ENCODE results near the gene ZNF862. TPM values are rescaled to one million over a fixed set of nuclear protein-coding genes. Genes with fewer than 3 reads are reported as not detected.
"Not testable (repeated sequence)": the region's sequence is repeated elsewhere in the genome, so short reads cannot be mapped to it uniquely, and the experiment has no call there.

Gene ZNF862
- total RNA-seq, 2 donors from 2014 or later, result 8.7 to 9.7 TPM

GRCh38 chr7:149822353-149822943 is 15.7 kb upstream of the ZNF862 start:
- peak; percentile 14 for DNase-seq
- no peak for ATAC-seq
- intact Hi-C loops (cut with DNase I), result no loop called here

DNA sequence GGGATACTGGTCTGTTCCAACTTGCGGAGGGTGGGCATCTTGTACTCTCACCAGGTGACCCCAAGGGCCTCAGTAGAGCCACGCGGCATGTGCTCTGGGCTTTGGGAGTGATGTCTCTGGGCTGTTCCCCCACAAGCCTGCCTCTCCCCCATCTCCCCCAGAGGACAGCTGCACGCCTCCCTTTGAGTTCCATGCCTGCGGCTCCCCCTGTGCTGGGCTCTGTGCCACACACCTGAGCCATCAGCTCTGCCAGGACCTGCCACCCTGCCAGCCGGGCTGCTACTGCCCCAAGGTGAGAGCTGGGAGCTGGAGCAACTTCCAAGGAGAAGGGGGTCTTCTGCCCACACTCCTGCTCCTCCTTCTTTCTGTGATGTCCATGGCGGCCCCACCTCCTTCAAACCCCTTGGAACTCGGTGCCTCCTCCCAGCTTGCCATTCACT is 15.0 kb upstream of the ZNF862 start:
- intact Hi-C loops (cut with DNase I), result no loop called here
- DNase-seq (peak; percentile 14), ATAC-seq (no peak)

DNA sequence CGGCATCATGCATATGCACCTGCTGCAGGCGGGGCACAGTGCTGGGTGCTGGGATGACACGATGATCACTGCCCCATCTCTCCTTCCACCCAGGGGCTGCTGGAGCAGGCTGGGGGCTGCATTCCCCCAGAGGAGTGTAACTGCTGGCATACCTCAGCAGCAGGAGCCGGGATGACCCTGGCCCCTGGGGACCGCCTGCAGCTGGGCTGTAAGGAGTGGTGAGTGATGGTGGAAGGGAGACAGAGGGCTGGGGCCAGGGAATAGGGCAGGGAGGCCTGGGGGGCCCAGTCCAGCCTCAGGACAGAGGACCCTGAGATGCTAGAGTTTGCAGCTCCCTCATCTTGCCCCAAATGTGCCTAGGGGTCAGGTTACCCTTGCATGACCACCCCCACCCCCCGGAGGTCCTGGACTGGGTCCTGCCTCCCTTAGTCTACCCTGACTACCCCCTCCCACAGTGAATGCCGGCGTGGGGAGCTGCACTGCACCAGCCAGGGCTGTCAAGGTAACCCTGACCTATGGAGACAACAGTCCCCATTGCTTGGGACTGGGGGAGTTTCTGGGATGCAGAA is 14.5 kb upstream of the ZNF862 start:
- intact Hi-C loops (cut with DNase I), result no loop called here
- DNase-seq, result peak; percentile 17
- ATAC-seq, result no peak

DNA sequence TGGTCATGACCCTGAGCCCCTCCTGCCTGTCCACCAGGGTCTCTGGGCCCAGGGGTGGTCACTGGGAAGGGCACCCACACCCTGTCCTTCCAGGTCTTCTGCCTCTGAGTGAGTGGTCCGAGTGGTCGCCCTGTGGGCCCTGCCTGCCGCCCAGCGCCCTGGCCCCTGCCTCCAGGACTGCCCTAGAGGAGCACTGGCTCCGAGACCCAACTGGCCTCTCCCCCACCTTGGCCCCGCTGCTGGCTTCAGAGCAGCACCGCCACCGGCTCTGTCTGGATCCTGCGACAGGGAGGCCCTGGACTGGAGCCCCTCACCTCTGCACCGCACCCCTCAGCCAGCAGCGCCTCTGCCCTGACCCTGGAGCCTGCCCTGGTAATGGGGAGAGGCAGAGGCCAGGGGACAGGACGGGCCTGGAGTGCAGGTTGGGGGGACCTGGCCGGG is 13.9 kb upstream of the ZNF862 start:
- DNase-seq, result peak; percentile 16
- intact Hi-C loops (cut with DNase I), result no loop called here
- no peak for ATAC-seq

GRCh38 chr7:149824748-149825566 is 13.2 kb upstream of the ZNF862 start:
- ATAC-seq (no peak), DNase-seq (peak; percentile 21)
- intact Hi-C loops (cut with DNase I), result no loop called here

GRCh38 chr7:149825567-149826343 is 12.4 kb upstream of the ZNF862 start:
- ATAC-seq, result no peak
- DNase-seq, result no peak
- intact Hi-C loops (cut with DNase I), result no loop called here

- intact Hi-C loops (cut with DNase I), result no loop called here
- no peak for ATAC-seq
- DNase-seq, result no peak
Observed at GRCh38 chr7:149826344-149827088, 11.7 kb upstream of the ZNF862 start.

- intact Hi-C loops (cut with DNase I), result no loop called here
- ATAC-seq (no peak), DNase-seq (no peak)
Observed at GRCh38 chr7:149827089-149827981, 10.8 kb upstream of the ZNF862 start.

DNA sequence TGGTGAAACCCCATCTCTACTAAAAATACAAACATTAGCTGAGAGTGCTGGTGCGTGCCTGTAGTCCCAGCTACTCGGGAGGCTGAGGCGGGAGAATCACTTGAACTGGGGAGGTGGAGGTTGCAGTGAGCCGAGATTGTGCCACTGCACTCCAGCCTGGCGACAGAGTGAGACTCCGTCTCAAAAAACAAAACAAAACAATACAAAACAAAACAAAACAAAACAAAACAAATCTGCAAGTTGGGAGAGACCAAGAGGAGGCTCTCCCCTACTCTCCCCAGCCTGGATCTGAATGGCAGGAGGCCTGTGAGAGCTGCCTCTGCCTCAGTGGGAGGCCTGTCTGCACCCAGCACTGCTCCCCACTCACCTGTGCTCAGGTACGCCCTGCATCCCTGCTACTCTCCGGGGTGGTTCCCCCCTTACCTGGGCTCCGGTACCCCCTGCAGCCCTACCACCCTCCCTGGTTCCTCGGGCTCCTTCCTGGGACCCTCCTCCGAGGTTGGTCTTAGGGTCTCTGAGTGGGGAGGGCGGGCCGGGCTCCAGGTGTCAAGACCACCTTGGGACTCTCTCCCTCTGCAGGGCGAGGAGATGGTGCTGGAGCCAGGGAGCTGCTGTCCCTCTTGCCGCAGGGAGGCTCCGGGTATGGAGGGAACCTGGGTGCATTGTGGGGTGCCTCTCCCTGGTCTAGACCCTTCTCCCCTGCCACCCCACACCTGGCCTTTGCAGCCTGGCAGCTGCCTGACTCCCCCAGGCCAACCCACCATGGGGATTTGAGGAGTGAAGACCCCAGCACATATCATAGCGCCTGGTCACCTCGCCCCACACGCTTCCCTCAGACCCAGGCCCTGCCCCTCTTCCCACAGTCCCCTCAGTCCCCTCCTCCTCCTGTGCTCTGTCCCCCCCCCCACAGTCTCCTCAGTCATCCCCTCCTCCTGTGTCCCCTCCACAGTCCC is 9.5 kb upstream of the ZNF862 start:
- ATAC-seq, result no peak
- DNase-seq, result no peak
- intact Hi-C loops (cut with DNase I), result no loop called here

GRCh38 chr7:149830527-149830926 is 7.6 kb upstream of the ZNF862 start:
- intact Hi-C loops (cut with DNase I); ATAC-seq; DNase-seq: not testable (repeated sequence)

GRCh38 chr7:149830997-149831740 is 7.0 kb upstream of the ZNF862 start:
- DNase-seq, result no peak
- no peak for ATAC-seq
- intact Hi-C loops (cut with DNase I), result no loop called here

DNA sequence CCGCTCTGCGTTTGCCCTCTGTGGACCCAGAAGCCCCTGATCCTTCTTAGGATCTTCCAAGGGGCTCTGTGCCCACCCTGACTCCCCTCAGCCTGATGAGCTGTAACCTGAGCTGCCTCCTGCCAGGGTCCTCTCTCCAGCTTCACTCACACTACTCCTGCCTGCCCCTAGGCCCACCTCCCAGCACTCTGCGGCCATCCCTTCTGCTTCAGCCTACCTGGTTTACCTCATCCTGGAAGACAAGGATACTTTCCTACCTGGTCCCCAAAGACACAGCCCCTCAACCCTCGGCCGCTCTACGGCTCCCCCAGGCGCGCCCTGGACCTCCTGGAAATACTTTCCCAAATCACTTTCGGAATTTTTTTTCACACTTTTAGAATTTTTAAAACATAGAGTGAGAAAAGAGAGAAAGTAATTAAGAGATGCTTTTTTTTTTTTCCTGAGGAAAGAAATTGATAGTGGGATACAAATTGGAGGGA is 6.4 kb upstream of the ZNF862 start:
- intact Hi-C loops (cut with DNase I), result no loop called here
- DNase-seq (no peak), ATAC-seq (no peak)

DNA sequence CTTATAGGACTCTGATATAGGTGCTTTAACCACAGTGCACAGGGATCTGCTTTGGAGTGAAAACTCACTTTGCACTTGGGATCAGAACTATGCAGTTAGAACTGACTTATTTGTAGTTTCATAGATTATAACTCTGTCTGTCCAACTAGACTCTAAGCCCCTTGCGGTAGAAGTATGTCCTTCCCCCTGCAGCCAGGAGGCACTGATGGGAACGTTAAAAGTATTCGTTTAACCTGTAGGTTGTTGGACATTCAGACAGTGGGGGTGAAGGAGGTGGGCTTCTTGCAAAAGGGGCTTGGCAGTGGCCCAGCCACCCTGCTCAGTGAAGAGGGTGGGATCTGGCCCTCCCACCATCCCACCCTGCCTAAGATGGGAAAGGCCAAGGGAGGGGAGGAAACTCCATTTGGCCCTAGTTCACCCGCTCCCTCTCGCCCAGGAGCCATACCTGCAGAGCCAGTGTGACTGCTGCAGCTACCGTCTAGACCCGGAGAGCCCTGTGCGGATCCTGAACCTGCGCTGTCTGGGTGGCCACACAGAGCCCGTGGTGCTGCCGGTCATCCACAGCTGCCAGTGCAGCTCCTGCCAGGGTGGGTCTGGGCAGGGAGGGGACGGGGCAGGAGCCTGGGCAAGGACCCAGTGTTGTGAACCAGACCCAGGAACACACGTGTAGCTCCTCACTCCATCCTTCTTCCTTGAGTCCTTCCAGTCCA is 5.7 kb upstream of the ZNF862 start:
- no peak for DNase-seq
- no peak for ATAC-seq
- intact Hi-C loops (cut with DNase I), result no loop called here

DNA sequence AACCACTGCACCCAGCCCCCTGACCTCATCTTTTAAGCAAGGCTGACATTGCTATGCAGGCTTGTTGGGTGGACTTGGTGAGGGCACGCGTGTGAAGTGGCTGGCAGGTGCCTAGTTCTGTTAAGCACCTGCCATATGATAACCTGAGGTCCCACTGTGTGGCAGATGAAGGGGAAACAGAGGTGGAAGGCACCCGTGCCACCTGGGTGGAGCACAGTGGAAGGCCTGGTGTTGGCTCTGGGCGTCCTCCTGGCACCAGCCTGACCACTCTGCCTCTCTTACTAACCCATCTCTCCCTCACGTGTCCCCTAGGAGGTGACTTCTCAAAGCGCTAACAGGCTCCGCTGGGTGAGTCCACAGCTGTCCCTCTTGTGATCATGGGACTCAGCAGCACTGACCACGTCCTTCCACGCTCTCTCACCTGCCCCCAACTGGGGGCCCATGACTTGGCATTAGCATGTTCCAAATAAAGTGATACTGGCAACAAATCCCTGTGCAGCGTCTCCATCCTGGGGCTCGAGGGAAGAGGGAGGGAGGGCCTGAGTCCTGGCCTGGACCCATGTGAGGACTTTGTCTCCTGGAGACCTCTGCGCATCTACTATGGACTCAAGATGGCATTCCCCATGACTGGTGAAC is 4.6 kb upstream of the ZNF862 start:
- ATAC-seq, result no peak
- intact Hi-C loops (cut with DNase I), result no loop called here
- no peak for DNase-seq

- intact Hi-C loops (cut with DNase I), result no loop called here
- no peak for ATAC-seq
- DNase-seq, result no peak
Observed at GRCh38 chr7:149834601-149835000, 3.6 kb upstream of the ZNF862 start.

All from left cardiac atrium (tissue), 4 donors.